GM12878 (cell line): ENCODE data around the gene CYTH3.

Experiments
- CREM ChIP-seq: IDR thresholded peaks from 2 replicates; pipeline ENCODE4 v1.6.1; 2014; ENCODE audit warnings: antibody characterized with exemption, low read depth
- CTCF ChIP-seq, 3 experiments: IDR thresholded peaks in 2 of 3; conservative IDR thresholded peaks in 1 of 3; 2 replicates each; pipeline ENCODE4 v1.5.1; 2011; ENCODE audit warnings: low read depth in 3 of 3, low read length in 3 of 3, mild to moderate bottlenecking in 3 of 3, control low read depth in 2 of 3, moderate library complexity in 2 of 3, inconsistent platforms in 1 of 3, mixed read lengths in 1 of 3; ENCODE audit not compliant: control insufficient read depth in 2 of 3, insufficient read depth in 1 of 3; ENCODE audit errors: extremely low read depth in 1 of 3
- GATAD2B ChIP-seq: fragments of 450-650 bp; conservative IDR thresholded peaks from 2 replicates; pipeline ENCODE4 v1.6.1; 2017; ENCODE audit warnings: low read depth, mild to moderate bottlenecking, moderate library complexity
- MAX ChIP-seq: IDR thresholded peaks from 2 replicates; pipeline ENCODE4 v1.6.1; 2012; ENCODE audit warnings: low read depth, low read length, improper control_type of control experiment
- PAX8 ChIP-seq: fragments of 450-650 bp; IDR thresholded peaks from 2 replicates; pipeline ENCODE4 v1.6.1; 2017; ENCODE audit warnings: mild to moderate bottlenecking, moderate library complexity
- RCOR1 ChIP-seq: conservative IDR thresholded peaks from 2 replicates; pipeline ENCODE4 v1.6.1; 2012; ENCODE audit warnings: low read depth, low read length, improper control_type of control experiment
- SIN3A ChIP-seq: IDR thresholded peaks from 2 replicates; pipeline ENCODE4 v1.6.1; 2012; ENCODE audit warnings: low read depth, low read length, improper control_type of control experiment
- ZSCAN29 ChIP-seq: fragments of 450-650 bp; IDR thresholded peaks from 2 replicates; pipeline ENCODE4 v1.6.1; 2017; ENCODE audit warnings: mild to moderate bottlenecking, moderate library complexity

GRCh38 chr7:6165075-6165474 lies 107.3 kb downstream of the CYTH3 start:
- no peak for TF ChIP-seq CREM
- no peak for TF ChIP-seq SIN3A
- TF ChIP-seq CTCF (IDR thresholded peaks at IDR 0.05 in 2 of 3, conservative IDR thresholded peaks at IDR 0.05 in 1 of 3; ENCODE audit: control insufficient read depth in 2 of 3, extremely low read depth in 1 of 3, insufficient read depth in 1 of 3, low read depth in 3 of 3, low read length in 3 of 3) = no peak
- no peak for TF ChIP-seq PAX8
- TF ChIP-seq MAX = no peak
- TF ChIP-seq GATAD2B = no peak
- TF ChIP-seq RCOR1 = no peak
- TF ChIP-seq ZSCAN29 = no peak
